HEK293 (cell line): ENCODE measurements around the gene IP6K3.

ENCODE experiments used
- CTCF ChIA-PET: fragments of 350-600 bp; formaldehyde crosslinking; extraction: SDS; loops from one replicate; lab custom pipeline; 2021; ENCODE audit warnings: antibody characterized with exemption; lab: Yijun Ruan, JAX
- POLR2A ChIA-PET: fragments of 300-600 bp; formaldehyde crosslinking; extraction: SDS; loops from one replicate; lab custom pipeline; 2020; ENCODE audit warnings: antibody characterized with exemption, inconsistent platforms; lab: Yijun Ruan, JAX
- H3K27ac ChIP-seq: fragments of 200-500 bp; sonication (Bioruptor generic); 2 replicates; pipeline ENCODE4 v1.5.1; 2014; ENCODE audit warnings: low read depth, low read length, control low read depth, inconsistent platforms; ENCODE audit errors: extremely low read depth
- H3K36me3 ChIP-seq, 2 experiments: fragments of 200-500 bp in 1 of 2; sonication (Bioruptor generic) in 1 of 2; 1 replicate in 1 of 2; 2 replicates in 1 of 2; pipeline ENCODE4 v1.5.1; 2014 to 2017; ENCODE audit warnings: inconsistent platforms in 2 of 2, low read length in 2 of 2; ENCODE audit not compliant: control insufficient read depth in 2 of 2, insufficient read depth in 1 of 2
- H3K4me1 ChIP-seq: fragments of 200-500 bp; sonication (Bioruptor generic); 2 replicates; pipeline ENCODE4 v1.5.1; 2014; ENCODE audit warnings: mild to moderate bottlenecking, low read length, inconsistent platforms; ENCODE audit not compliant: control insufficient read depth, insufficient read depth
- H3K4me3 ChIP-seq: 2 replicates; pipeline ENCODE4 v1.5.1; 2011; ENCODE audit warnings: low read depth, mild to moderate bottlenecking, control low read depth, low read length, moderate library complexity
- H3K9me3 ChIP-seq: fragments of 200-500 bp; sonication (Bioruptor generic); 2 replicates; pipeline ENCODE4 v1.5.1; 2014; ENCODE audit warnings: low read depth, low read length, inconsistent platforms; ENCODE audit not compliant: control insufficient read depth, insufficient read depth
- BCL11A ChIP-seq: fragments of 450-650 bp; formaldehyde crosslinking; IDR thresholded peaks from 2 replicates; pipeline ENCODE4 v1.5.1; 2016; ENCODE audit warnings: low read depth, missing biosample characterization, missing genetic modification characterization
- BCL11B ChIP-seq: fragments of 450-650 bp; formaldehyde crosslinking; IDR thresholded peaks from 2 replicates; pipeline ENCODE4 v1.5.1; 2016; ENCODE audit warnings: low read depth, missing biosample characterization, missing genetic modification characterization
- GLIS2 ChIP-seq: fragments of 450-650 bp; formaldehyde crosslinking; IDR thresholded peaks from 2 replicates; pipeline ENCODE4 v1.5.1; 2016; ENCODE audit warnings: missing biosample characterization, missing genetic modification characterization
- SETDB1 ChIP-seq: IDR thresholded peaks from one replicate; pipeline ENCODE4 v1.6.1; 2017; ENCODE audit warnings: mild to moderate bottlenecking, low read length, moderate library complexity, mixed read lengths; ENCODE audit not compliant: insufficient read length
- WT1 ChIP-seq: fragments of 450-650 bp; formaldehyde crosslinking; IDR thresholded peaks from 2 replicates; pipeline ENCODE4 v1.5.1; 2016; ENCODE audit warnings: missing biosample characterization, missing genetic modification characterization
- ZBTB8A ChIP-seq: fragments of 450-650 bp; formaldehyde crosslinking; IDR thresholded peaks from 2 replicates; pipeline ENCODE4 v1.5.1; 2016; ENCODE audit warnings: missing biosample characterization, missing genetic modification characterization
- ZFP37 ChIP-seq: fragments of 450-650 bp; formaldehyde crosslinking; IDR thresholded peaks from 2 replicates; pipeline ENCODE4 v1.5.1; 2016; ENCODE audit warnings: missing biosample characterization, missing genetic modification characterization
- ZFP41 ChIP-seq: fragments of 450-650 bp; formaldehyde crosslinking; IDR thresholded peaks from 2 replicates; pipeline ENCODE4 v1.5.1; 2016; ENCODE audit warnings: missing biosample characterization, missing genetic modification characterization, borderline replicate concordance
- ZNF140 ChIP-seq: fragments of 450-650 bp; formaldehyde crosslinking; IDR thresholded peaks from 2 replicates; pipeline ENCODE4 v1.5.1; 2016; ENCODE audit warnings: missing biosample characterization, missing genetic modification characterization
- ZNF174 ChIP-seq: fragments of 450-650 bp; formaldehyde crosslinking; IDR thresholded peaks from 2 replicates; pipeline ENCODE4 v1.5.0; 2017; ENCODE audit warnings: missing biosample characterization, mild to moderate bottlenecking, missing genetic modification characterization
- ZNF223 ChIP-seq: fragments of 450-650 bp; formaldehyde crosslinking; IDR thresholded peaks from 2 replicates; pipeline ENCODE4 v1.5.1; 2016; ENCODE audit warnings: missing biosample characterization, missing genetic modification characterization
- ZNF549 ChIP-seq: fragments of 450-650 bp; IDR thresholded peaks from 2 replicates; pipeline ENCODE4 v1.5.1; 2018; ENCODE audit warnings: missing biosample characterization, missing genetic modification characterization, mild to moderate bottlenecking, inconsistent platforms, moderate library complexity
- ZNF561 ChIP-seq: fragments of 450-650 bp; IDR thresholded peaks from 2 replicates; pipeline ENCODE4 v1.5.1; 2018; ENCODE audit warnings: missing biosample characterization, missing genetic modification characterization, borderline replicate concordance
- ZNF701 ChIP-seq: fragments of 450-650 bp; formaldehyde crosslinking; IDR thresholded peaks from 2 replicates; pipeline ENCODE4 v1.5.1; 2016; ENCODE audit warnings: missing biosample characterization, missing genetic modification characterization
- ZNF76 ChIP-seq: fragments of 450-650 bp; formaldehyde crosslinking; IDR thresholded peaks from 2 replicates; pipeline ENCODE4; 2016; ENCODE audit warnings: low read depth, missing biosample characterization, missing genetic modification characterization, borderline replicate concordance
- ZNF768 ChIP-seq: fragments of 450-650 bp; formaldehyde crosslinking; IDR thresholded peaks from 2 replicates; pipeline ENCODE4 v1.5.1; 2018; ENCODE audit warnings: missing biosample characterization, mild to moderate bottlenecking, missing genetic modification characterization
- TF ChIP-seq, protein P1 (sequence below): fragments of 450-650 bp; formaldehyde crosslinking; IDR thresholded peaks from 2 replicates; pipeline ENCODE4 v1.5.1; 2016; ENCODE audit warnings: missing biosample characterization, missing genetic modification characterization
- TF ChIP-seq, protein P2 (sequence below): fragments of 450-650 bp; formaldehyde crosslinking; IDR thresholded peaks from 2 replicates; pipeline ENCODE4 v1.5.1; 2016; ENCODE audit warnings: missing biosample characterization, missing genetic modification characterization
- TF ChIP-seq, protein P3 (sequence below): fragments of 450-650 bp; formaldehyde crosslinking; IDR thresholded peaks from 2 replicates; pipeline ENCODE4 v1.5.1; 2016; ENCODE audit warnings: missing biosample characterization, missing genetic modification characterization
- TF ChIP-seq, protein P4 (sequence below): fragments of 450-650 bp; formaldehyde crosslinking; IDR thresholded peaks from 2 replicates; pipeline ENCODE4 v1.5.1; 2017; ENCODE audit warnings: missing biosample characterization, missing genetic modification characterization
- TF ChIP-seq, protein P5 (sequence below): fragments of 450-650 bp; formaldehyde crosslinking; conservative IDR thresholded peaks from 2 replicates; pipeline ENCODE4 v1.5.1; 2016; ENCODE audit warnings: low read depth, missing biosample characterization, missing genetic modification characterization
- TF ChIP-seq, protein P6 (sequence below): fragments of 450-650 bp; formaldehyde crosslinking; IDR thresholded peaks from 2 replicates; pipeline ENCODE4; 2016; ENCODE audit warnings: missing biosample characterization, missing genetic modification characterization

IP6K3 gene

DNA sequence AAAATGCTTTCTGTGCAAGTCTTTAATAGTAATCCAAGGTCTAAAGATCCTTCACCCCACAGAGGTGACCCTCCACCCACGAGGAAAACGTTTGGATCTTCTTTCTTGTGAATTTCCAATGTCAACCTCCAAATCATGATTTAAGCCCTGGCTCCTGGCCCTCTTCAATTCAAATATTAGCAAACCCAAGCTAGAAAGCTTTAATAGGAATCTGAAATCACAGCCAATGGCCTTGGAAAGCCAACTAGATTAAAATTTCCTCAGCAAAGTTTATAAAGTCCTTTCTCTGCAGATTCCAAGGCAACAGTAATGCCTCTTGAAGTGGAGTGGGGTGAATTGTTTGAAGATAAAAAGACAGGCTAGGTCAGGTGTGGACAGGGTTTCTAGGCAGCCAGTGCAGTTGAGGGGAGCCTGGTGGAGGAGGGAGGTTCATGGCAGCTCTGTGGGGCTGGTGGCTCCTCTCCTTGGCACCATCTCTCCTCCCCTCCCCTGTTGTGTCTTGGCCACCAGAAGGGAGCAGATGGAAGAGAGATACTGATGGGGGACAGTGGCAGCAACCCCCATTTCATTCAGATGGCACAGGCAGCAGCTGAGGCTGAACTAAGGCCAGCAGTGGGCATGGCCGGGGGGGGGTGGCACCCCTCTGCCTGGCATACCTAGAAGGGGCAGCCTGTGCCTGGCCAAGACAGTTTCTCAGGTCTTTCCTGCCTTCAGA lies 23.2 kb downstream of the IP6K3 start:
- Histone ChIP-seq H3K36me3 (no peaks in the 10 kb centered on the region), H3K4me3 (no peak overlapping the region), H3K9me3 (no peaks in the 10 kb centered on the region), H3K4me1 (no peaks in the 10 kb centered on the region)
- ChIA-PET CTCF (interaction anchor here (0.7 to 3.6 kb wide), 6 partner anchors 12 to 164 kb away, joined by 3 to 18 read pairs (median 5); partner anchors contain the start of gene UQCC2), POLR2A (interaction anchor here (2.3 kb wide), 1 partner anchor 12 kb away, joined by 13 read pairs; the partner anchor contains the start of gene UQCC2)
- TF ChIP-seq ZNF768 (tag by site-specific recombination), result no peak
- TF ChIP-seq BCL11B (tag by site-specific recombination), result no peak
- TF ChIP-seq, protein P1, sequence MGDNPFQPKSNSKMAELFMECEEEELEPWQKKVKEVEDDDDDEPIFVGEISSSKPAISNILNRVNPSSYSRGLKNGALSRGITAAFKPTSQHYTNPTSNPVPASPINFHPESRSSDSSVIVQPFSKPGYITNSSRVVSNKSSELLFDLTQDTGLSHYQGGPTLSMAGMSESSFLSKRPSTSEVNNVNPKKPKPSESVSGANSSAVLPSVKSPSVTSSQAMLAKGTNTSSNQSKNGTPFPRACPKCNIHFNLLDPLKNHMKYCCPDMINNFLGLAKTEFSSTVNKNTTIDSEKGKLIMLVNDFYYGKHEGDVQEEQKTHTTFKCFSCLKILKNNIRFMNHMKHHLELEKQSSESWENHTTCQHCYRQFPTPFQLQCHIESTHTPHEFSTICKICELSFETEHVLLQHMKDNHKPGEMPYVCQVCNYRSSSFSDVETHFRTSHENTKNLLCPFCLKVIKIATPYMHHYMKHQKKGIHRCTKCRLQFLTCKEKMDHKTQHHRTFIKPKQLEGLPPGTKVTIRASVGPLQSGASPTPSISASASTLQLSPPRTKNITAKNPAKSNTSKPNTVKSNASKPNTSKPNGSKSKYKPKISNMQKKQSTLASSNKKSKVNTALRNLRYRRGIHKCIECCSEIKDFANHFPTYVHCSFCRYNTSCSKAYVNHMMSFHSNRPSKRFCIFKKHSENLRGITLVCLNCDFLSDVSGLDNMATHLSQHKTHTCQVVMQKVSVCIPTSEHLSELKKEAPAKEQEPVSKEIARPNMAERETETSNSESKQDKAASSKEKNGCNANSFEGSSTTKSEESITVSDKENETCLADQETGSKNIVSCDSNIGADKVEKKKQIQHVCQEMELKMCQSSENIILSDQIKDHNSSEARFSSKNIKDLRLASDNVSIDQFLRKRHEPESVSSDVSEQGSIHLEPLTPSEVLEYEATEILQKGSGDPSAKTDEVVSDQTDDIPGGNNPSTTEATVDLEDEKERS (tag by site-specific recombination), result no peak
- TF ChIP-seq ZNF561, result no peak
- no peak for TF ChIP-seq ZNF174 (tag by site-specific recombination)
- no peak for TF ChIP-seq ZFP41
- no peak for TF ChIP-seq ZNF140 (tag by site-specific recombination)
- no peak for TF ChIP-seq ZNF223 (tag by site-specific recombination)
- no peak for TF ChIP-seq ZNF549 (tag by site-specific recombination)
- TF ChIP-seq ZFP37 (tag by site-specific recombination), result no peak
- TF ChIP-seq, protein P2, sequence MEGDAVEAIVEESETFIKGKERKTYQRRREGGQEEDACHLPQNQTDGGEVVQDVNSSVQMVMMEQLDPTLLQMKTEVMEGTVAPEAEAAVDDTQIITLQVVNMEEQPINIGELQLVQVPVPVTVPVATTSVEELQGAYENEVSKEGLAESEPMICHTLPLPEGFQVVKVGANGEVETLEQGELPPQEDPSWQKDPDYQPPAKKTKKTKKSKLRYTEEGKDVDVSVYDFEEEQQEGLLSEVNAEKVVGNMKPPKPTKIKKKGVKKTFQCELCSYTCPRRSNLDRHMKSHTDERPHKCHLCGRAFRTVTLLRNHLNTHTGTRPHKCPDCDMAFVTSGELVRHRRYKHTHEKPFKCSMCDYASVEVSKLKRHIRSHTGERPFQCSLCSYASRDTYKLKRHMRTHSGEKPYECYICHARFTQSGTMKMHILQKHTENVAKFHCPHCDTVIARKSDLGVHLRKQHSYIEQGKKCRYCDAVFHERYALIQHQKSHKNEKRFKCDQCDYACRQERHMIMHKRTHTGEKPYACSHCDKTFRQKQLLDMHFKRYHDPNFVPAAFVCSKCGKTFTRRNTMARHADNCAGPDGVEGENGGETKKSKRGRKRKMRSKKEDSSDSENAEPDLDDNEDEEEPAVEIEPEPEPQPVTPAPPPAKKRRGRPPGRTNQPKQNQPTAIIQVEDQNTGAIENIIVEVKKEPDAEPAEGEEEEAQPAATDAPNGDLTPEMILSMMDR, result no peak
- TF ChIP-seq, protein P3, sequence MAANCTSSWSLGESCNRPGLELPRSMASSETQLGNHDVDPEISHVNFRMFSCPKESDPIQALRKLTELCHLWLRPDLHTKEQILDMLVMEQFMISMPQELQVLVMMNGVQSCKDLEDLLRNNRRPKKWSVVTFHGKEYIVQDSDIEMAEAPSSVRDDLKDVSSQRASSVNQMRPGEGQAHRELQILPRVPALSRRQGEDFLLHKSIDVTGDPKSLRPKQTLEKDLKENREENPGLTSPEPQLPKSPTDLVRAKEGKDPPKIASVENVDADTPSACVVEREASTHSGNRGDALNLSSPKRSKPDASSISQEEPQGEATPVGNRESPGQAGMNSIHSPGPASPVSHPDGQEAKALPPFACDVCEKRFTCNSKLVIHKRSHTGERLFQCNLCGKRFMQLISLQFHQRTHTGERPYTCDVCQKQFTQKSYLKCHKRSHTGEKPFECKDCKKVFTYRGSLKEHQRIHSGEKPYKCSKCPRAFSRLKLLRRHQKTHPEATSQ (tag by site-specific recombination), result no peak
- no peak for TF ChIP-seq ZBTB8A
- TF ChIP-seq, all 188 proteins: peak for 0
- H3K27ac ChIP-seq, result no peak overlapping the region

DNA sequence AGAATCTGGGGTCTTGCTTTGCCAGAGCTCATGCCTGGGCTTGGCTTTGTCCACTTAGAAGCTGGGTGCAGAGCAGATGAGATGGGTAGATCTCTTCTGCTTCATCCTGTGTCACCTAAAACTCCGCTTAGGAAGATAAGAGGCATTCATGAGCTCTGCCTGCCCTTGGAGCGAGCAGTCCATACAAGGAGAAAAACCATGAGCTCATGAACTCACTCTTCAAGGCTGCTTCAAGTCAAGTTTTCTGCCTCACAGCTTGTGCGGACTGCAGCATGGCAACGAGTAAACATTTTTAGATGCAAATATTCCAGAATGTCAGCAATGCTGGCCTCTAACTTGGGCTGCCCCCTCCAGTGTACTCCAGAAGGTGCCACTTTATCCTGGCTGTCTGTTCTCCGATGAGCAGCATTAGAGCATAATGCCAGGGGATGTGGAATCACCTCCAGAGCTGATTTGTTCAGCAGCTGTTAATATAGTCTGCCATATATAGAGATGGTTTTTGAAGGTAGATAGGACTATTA lies 24.5 kb downstream of the IP6K3 start:
- ChIA-PET CTCF (interaction anchor here (1.0 to 3.6 kb wide), 4 partner anchors 11 to 315 kb away, joined by 3 to 18 read pairs (median 5); partner anchors contain the start of gene UQCC2), POLR2A (interaction anchor here (2.3 kb wide), 1 partner anchor 11 kb away, joined by 13 read pairs; the partner anchor contains the start of gene UQCC2)
- Histone ChIP-seq H3K4me3 (no peak overlapping the region), H3K36me3 (no peaks in the 10 kb centered on the region), H3K27ac (no peak overlapping the region), H3K9me3 (no peaks in the 10 kb centered on the region), H3K4me1 (no peaks in the 10 kb centered on the region)
- TF ChIP-seq, protein P4, sequence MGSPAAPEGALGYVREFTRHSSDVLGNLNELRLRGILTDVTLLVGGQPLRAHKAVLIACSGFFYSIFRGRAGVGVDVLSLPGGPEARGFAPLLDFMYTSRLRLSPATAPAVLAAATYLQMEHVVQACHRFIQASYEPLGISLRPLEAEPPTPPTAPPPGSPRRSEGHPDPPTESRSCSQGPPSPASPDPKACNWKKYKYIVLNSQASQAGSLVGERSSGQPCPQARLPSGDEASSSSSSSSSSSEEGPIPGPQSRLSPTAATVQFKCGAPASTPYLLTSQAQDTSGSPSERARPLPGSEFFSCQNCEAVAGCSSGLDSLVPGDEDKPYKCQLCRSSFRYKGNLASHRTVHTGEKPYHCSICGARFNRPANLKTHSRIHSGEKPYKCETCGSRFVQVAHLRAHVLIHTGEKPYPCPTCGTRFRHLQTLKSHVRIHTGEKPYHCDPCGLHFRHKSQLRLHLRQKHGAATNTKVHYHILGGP, result no peak
- TF ChIP-seq WT1 (tag by site-specific recombination) (no peak), GLIS2 (tag by site-specific recombination) (no peak), BCL11A (tag by site-specific recombination) (no peak), ZNF76 (tag by site-specific recombination) (no peak), BCL11B (tag by site-specific recombination) (no peak), SETDB1 (no peak), ZNF701 (no peak)
- TF ChIP-seq, protein P5, sequence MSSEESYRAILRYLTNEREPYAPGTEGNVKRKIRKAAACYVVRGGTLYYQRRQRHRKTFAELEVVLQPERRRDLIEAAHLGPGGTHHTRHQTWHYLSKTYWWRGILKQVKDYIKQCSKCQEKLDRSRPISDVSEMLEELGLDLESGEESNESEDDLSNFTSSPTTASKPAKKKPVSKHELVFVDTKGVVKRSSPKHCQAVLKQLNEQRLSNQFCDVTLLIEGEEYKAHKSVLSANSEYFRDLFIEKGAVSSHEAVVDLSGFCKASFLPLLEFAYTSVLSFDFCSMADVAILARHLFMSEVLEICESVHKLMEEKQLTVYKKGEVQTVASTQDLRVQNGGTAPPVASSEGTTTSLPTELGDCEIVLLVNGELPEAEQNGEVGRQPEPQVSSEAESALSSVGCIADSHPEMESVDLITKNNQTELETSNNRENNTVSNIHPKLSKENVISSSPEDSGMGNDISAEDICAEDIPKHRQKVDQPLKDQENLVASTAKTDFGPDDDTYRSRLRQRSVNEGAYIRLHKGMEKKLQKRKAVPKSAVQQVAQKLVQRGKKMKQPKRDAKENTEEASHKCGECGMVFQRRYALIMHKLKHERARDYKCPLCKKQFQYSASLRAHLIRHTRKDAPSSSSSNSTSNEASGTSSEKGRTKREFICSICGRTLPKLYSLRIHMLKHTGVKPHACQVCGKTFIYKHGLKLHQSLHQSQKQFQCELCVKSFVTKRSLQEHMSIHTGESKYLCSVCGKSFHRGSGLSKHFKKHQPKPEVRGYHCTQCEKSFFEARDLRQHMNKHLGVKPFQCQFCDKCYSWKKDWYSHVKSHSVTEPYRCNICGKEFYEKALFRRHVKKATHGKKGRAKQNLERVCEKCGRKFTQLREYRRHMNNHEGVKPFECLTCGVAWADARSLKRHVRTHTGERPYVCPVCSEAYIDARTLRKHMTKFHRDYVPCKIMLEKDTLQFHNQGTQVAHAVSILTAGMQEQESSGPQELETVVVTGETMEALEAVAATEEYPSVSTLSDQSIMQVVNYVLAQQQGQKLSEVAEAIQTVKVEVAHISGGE (tag by site-specific recombination), result no peak
- TF ChIP-seq, protein P6, sequence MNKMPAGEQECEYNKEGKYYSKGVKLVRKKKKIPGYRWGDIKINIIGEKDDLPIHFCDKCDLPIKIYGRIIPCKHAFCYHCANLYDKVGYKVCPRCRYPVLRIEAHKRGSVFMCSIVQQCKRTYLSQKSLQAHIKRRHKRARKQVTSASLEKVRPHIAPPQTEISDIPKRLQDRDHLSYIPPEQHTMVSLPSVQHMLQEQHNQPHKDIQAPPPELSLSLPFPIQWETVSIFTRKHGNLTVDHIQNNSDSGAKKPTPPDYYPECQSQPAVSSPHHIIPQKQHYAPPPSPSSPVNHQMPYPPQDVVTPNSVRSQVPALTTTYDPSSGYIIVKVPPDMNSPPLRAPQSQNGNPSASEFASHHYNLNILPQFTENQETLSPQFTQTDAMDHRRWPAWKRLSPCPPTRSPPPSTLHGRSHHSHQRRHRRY (tag by site-specific recombination), result no peak
